ENCODE results near the gene CAMK2D. TPM values are rescaled to one million over a fixed set of nuclear protein-coding genes. Genes with fewer than 3 reads are reported as not detected.

Gene CAMK2D
- total RNA-seq, 1 experiment from 2014 or later, result 165 TPM

DNA sequence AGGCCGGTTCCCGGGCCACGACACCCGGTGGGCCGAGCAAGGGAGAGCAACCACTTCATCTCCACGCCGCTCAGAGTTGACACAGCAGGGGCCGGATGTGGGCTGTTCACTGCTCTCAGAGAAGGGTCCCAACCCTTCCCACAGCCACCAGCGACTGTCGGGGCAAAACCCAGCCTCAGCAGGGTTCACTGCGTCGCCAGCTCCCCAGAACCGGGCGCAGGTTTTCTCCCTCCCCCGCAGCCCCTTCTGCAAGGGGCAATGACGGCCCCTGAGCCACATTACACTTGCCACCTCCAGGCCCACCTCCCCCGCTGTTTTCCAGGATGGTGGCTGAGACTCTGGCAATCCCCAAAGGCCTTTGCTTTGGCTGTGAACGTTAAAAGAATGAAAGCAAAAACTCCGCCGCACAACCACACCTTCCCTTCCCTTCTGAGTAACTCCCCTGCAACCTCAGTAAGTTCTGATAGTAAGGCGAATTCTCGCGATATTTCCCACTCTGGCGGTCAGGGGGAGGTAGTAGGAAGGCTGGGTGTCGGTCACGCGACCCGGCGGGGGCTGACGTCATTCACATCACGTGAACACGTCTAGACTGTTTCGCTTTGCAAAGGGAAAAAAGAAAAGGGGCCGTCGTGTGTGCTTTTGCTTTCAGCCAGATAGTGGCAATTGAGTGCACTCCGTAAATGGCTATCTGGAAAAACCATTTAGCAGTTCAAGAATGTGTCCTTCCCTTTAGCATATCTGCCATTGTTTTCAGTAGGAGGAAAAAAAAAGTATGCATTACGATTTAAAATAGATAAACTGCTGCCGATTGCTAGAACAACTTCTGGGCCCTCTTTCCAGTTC lies 869 bp upstream of the CAMK2D start:
- Histone ChIP-seq H3K4me2 (ENCODE audit: low read depth, low read length, poor library complexity, severe bottlenecking) (peak overlapping the region; percentile 81), H3K4me3 (ENCODE audit: low read length) (peak overlapping the region; percentile 69), H3K79me2 (ENCODE audit: low read length) (peaks cover 40% of the 10 kb centered on the region), H3K9ac (ENCODE audit: low read length) (peak overlapping the region; percentile 78), H3K4me1 (ENCODE audit: low read length) (peaks cover 32% of the 10 kb centered on the region), H3K9me3 (ENCODE audit: low read length) (no peaks in the 10 kb centered on the region), H4K20me1 (ENCODE audit: insufficient read depth, low read depth, low read length) (no peaks in the 10 kb centered on the region), H3K27ac (ENCODE audit: low read length) (peak overlapping the region; percentile 98), H2AFZ (ENCODE audit: low read length) (peak overlapping the region; percentile 19; the same call in 1 of the 2 replicates), H3K9me2 (replicated peaks; ENCODE audit: insufficient read depth, low read length) (no peaks in the 10 kb centered on the region), H3K36me3 (ENCODE audit: insufficient read depth, low read length) (peaks cover 14% of the 10 kb centered on the region), H3K27me3 (ENCODE audit: low read length) (no peaks in the 10 kb centered on the region)
- peak; percentile 100 for DNase-seq

DNA sequence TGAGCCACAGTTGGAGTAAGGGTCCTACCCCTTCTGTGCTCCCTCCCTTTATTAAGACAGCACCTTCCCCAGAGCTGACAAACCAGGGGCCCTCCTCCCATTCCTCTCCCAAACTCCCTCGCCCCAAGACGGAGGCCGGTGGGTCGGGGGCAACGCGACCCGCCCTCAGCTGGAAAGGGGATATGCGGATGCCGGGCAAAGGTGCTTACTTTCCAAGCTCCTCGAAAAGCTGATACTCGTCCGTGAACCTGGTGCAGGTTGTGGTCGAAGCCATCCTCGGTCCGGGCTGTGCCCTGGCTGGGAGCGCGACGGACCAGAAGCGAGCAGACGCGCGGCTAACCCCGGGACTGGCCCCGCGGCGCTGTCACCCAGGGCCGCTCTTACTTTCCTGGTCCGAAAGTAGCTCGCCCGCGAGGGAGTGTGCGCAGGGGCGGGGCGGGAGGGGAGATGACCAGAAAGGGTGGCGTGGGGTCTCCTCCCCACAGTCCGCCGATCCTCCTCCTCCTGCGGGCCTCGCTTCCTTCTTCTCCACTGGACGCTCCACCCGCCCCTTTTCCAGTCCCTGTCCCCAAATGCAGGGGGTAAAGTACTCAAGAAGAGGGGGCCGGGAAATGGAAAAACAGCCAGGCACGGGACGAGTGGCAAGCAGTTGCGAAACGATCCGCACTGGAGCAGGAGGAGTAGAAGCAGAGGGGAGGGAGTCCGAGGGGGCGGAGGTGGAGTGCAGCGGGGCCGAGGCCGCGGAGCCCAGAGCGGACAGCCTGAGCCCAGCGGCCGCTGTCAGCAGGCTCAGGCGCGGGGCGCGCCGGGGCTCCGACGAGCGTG lies 531 bp downstream of the CAMK2D start:
- H3K79me2 ChIP-seq (ENCODE audit: low read length), result peaks cover 54% of the 10 kb centered on the region

DNA sequence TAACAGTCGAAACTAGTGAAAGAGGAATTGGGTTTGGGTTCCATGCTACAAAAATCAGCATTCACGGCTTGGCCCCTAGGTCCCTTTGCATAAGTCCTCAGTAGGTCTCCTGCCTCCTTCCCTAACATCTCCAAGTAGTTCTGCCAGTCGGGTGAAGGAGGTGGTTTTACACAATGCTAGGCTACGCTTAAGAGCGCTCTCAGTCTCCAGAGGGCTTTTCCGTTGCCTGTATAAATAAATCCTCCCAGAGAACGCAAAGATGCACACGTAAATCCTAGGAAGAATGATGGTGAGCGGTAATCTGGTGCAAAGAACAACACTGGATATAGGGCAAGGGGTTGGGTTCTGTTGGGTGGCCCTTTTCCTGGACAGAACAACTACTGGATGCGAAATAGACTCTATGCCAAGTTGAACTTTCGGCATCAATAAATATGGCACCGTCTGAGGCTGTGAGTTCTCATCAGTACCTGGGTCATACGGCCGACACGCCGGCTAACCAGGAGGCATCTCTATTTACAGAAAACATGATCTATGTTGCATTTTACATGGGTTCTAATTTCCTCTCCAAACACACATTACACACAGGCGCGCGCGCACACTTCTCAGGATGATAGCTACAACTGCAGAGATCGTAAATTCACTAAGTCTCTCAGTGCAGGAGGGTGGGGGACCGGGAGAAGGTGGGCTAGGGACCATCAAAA lies 1.3 kb downstream of the CAMK2D start:
- Histone ChIP-seq H2AFZ (ENCODE audit: low read length) (no peak overlapping the region), H3K4me2 (ENCODE audit: low read depth, low read length, poor library complexity, severe bottlenecking) (peak overlapping the region; percentile 81), H3K79me2 (ENCODE audit: low read length) (peaks cover 61% of the 10 kb centered on the region), H3K9me2 (replicated peaks; ENCODE audit: insufficient read depth, low read length) (no peaks in the 10 kb centered on the region), H4K20me1 (ENCODE audit: insufficient read depth, low read depth, low read length) (no peaks in the 10 kb centered on the region), H3K36me3 (ENCODE audit: insufficient read depth, low read length) (peaks cover 35% of the 10 kb centered on the region), H3K9ac (ENCODE audit: low read length) (peak overlapping the region; percentile 78), H3K27ac (ENCODE audit: low read length) (peak overlapping the region; percentile 98), H3K9me3 (ENCODE audit: low read length) (no peaks in the 10 kb centered on the region), H3K27me3 (ENCODE audit: low read length) (no peaks in the 10 kb centered on the region), H3K4me1 (ENCODE audit: low read length) (peaks cover 54% of the 10 kb centered on the region), H3K4me3 (ENCODE audit: low read length) (peak overlapping the region; percentile 69)
- DNase-seq, result peak; percentile 86

More for the DNA sequence above, 531 bp downstream of the CAMK2D start:
- Histone ChIP-seq H4K20me1 (ENCODE audit: insufficient read depth, low read depth, low read length) (no peaks in the 10 kb centered on the region), H3K36me3 (ENCODE audit: insufficient read depth, low read length) (peaks cover 28% of the 10 kb centered on the region), H3K4me1 (ENCODE audit: low read length) (peaks cover 46% of the 10 kb centered on the region), H3K9me2 (replicated peaks; ENCODE audit: insufficient read depth, low read length) (no peaks in the 10 kb centered on the region), H2AFZ (ENCODE audit: low read length) (no peak overlapping the region), H3K4me3 (ENCODE audit: low read length) (peak overlapping the region; percentile 69), H3K27ac (ENCODE audit: low read length) (peak overlapping the region; percentile 98), H3K27me3 (ENCODE audit: low read length) (no peaks in the 10 kb centered on the region), H3K4me2 (ENCODE audit: low read depth, low read length, poor library complexity, severe bottlenecking) (peak overlapping the region; percentile 81), H3K9me3 (ENCODE audit: low read length) (no peaks in the 10 kb centered on the region), H3K9ac (ENCODE audit: low read length) (peak overlapping the region; percentile 78)
- peak; percentile 85 for DNase-seq

DNA sequence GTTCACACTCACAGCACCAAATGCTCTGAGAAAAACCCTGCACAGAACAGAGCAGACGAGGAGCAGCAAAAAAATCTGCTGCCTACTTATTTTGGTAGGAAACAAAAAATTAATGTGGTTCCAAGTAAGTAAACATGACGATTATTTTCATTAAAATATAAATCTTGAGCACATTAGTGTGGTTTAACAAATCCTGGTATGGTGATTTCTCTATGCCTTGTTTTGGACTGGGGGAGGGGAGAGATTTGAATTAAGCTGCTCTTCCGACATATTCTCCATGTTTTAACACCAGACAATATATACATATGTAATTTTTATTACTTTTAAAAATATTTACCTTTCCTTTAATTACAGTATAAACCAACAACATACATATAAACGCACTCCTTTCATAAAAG lies 1.8 kb downstream of the CAMK2D start:
- no peaks in the 10 kb centered on the region for H3K9me2 ChIP-seq (replicated peaks; ENCODE audit: insufficient read depth, low read length)
- peak overlapping the region; percentile 81 for H3K4me2 ChIP-seq (ENCODE audit: low read depth, low read length, poor library complexity, severe bottlenecking)
- peaks cover 40% of the 10 kb centered on the region for H3K36me3 ChIP-seq (ENCODE audit: insufficient read depth, low read length)
- H2AFZ ChIP-seq (ENCODE audit: low read length), result no peak overlapping the region
- no peaks in the 10 kb centered on the region for H3K27me3 ChIP-seq (ENCODE audit: low read length)
- H3K4me3 ChIP-seq (ENCODE audit: low read length), result peak overlapping the region; percentile 69
- peaks cover 67% of the 10 kb centered on the region for H3K79me2 ChIP-seq (ENCODE audit: low read length)
- peak overlapping the region; percentile 98 for H3K27ac ChIP-seq (ENCODE audit: low read length)
- H3K4me1 ChIP-seq (ENCODE audit: low read length), result peaks cover 56% of the 10 kb centered on the region
- peak; percentile 83 for DNase-seq
- H3K9ac ChIP-seq (ENCODE audit: low read length), result peak overlapping the region; percentile 78
- no peaks in the 10 kb centered on the region for H3K9me3 ChIP-seq (ENCODE audit: low read length)
- no peaks in the 10 kb centered on the region for H4K20me1 ChIP-seq (ENCODE audit: insufficient read depth, low read depth, low read length)

DNA sequence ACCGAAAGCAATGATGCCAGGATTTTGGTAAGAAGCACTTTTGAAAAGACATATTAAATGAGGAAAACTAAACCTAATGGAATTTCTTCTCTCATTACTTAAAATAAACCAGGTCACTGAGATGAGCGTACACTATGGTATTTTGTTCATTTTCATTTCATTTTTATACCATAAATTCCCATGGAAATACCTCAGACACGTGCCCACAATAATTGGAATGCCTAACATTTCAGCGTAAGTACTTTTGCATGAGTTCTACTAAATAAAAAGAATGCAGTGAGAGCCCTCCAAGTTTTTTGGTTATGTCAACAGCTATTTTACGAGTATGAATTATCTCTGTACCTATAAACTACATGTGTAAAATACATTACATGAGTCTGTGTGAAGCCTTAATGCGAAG lies 3.2 kb downstream of the CAMK2D start:
- H3K9ac ChIP-seq (ENCODE audit: low read length), result peak overlapping the region; percentile 78

DNA sequence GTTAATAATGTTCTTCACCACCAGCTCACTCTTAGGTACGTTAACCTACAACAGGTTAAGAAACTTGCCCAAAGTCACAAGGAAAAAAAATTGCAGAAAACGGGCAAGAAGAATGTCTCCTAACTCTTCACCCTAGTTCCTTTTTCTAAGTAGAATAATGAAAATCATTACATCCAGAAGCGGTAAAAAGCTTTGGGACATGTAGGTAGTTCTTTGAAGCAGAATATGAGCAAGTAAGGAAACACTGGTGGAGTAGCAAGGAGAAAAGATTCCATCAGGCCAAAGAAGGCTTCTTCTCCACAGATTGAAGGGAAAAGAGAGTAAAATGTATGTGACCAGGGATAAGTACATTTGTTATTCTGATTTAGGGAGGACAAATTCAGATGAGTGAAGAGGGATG lies 4.1 kb downstream of the CAMK2D start:
- Histone ChIP-seq H3K9me3 (ENCODE audit: low read length) (no peaks in the 10 kb centered on the region), H3K79me2 (ENCODE audit: low read length) (peaks cover 88% of the 10 kb centered on the region), H3K9ac (ENCODE audit: low read length) (peak overlapping the region; percentile 78; the same call in 1 of the 2 replicates), H2AFZ (ENCODE audit: low read length) (no peak overlapping the region), H3K4me2 (ENCODE audit: low read depth, low read length, poor library complexity, severe bottlenecking) (peak overlapping the region; percentile 81), H3K9me2 (replicated peaks; ENCODE audit: insufficient read depth, low read length) (no peaks in the 10 kb centered on the region), H4K20me1 (ENCODE audit: insufficient read depth, low read depth, low read length) (no peaks in the 10 kb centered on the region), H3K36me3 (ENCODE audit: insufficient read depth, low read length) (peaks cover 61% of the 10 kb centered on the region), H3K27ac (ENCODE audit: low read length) (peak overlapping the region; percentile 98), H3K4me3 (ENCODE audit: low read length) (peak overlapping the region; percentile 69), H3K27me3 (ENCODE audit: low read length) (no peaks in the 10 kb centered on the region), H3K4me1 (ENCODE audit: low read length) (peaks cover 47% of the 10 kb centered on the region)
- DNase-seq, result peak; percentile 50

More for the DNA sequence above, 3.2 kb downstream of the CAMK2D start:
- H3K4me3 ChIP-seq (ENCODE audit: low read length), result peak overlapping the region; percentile 69
- no peaks in the 10 kb centered on the region for H3K9me2 ChIP-seq (replicated peaks; ENCODE audit: insufficient read depth, low read length)
- H3K4me1 ChIP-seq (ENCODE audit: low read length), result peaks cover 55% of the 10 kb centered on the region
- no peaks in the 10 kb centered on the region for H3K9me3 ChIP-seq (ENCODE audit: low read length)
- no peak for DNase-seq
- peak overlapping the region; percentile 98 for H3K27ac ChIP-seq (ENCODE audit: low read length)
- H4K20me1 ChIP-seq (ENCODE audit: insufficient read depth, low read depth, low read length), result no peaks in the 10 kb centered on the region
- H3K4me2 ChIP-seq (ENCODE audit: low read depth, low read length, poor library complexity, severe bottlenecking), result peak overlapping the region; percentile 81
- H2AFZ ChIP-seq (ENCODE audit: low read length), result no peak overlapping the region
- peaks cover 80% of the 10 kb centered on the region for H3K79me2 ChIP-seq (ENCODE audit: low read length)
- H3K27me3 ChIP-seq (ENCODE audit: low read length), result no peaks in the 10 kb centered on the region
- H3K36me3 ChIP-seq (ENCODE audit: insufficient read depth, low read length), result peaks cover 54% of the 10 kb centered on the region

DNA sequence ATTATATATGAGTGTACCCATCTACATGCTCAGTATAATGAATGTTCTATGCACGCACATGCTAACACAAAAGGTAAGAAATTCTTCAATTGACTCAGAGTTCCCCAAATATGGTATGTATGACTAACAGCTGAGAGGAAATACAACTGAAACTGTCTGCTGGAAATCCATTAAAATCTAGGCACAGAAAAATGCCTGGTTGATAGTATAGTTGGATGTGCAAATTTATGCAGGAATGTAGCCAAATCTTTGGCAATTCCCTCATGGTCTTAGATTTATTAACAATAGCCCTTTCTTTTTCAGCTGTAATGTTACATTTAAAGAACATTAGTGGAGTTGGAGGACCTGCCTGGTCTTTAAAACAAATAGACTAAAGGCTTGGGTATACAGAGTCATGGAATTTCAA lies 5.5 kb downstream of the CAMK2D start:
- peak overlapping the region; percentile 98 for H3K27ac ChIP-seq (ENCODE audit: low read length)
- H3K9ac ChIP-seq (ENCODE audit: low read length), result no peak overlapping the region
- no peaks in the 10 kb centered on the region for H3K9me3 ChIP-seq (ENCODE audit: low read length)
- peak; percentile 35 for DNase-seq
- no peaks in the 10 kb centered on the region for H4K20me1 ChIP-seq (ENCODE audit: insufficient read depth, low read depth, low read length)
- H3K36me3 ChIP-seq (ENCODE audit: insufficient read depth, low read length), result peaks cover 65% of the 10 kb centered on the region
- H3K9me2 ChIP-seq (replicated peaks; ENCODE audit: insufficient read depth, low read length), result no peaks in the 10 kb centered on the region
- H3K4me3 ChIP-seq (ENCODE audit: low read length), result no peak overlapping the region
- H3K4me2 ChIP-seq (ENCODE audit: low read depth, low read length, poor library complexity, severe bottlenecking), result peak overlapping the region; percentile 81
- no peak overlapping the region for H2AFZ ChIP-seq (ENCODE audit: low read length)
- peaks cover 97% of the 10 kb centered on the region for H3K79me2 ChIP-seq (ENCODE audit: low read length)
- H3K27me3 ChIP-seq (ENCODE audit: low read length), result no peaks in the 10 kb centered on the region
- peaks cover 47% of the 10 kb centered on the region for H3K4me1 ChIP-seq (ENCODE audit: low read length)

All from Karpas-422 (cell line).